Amygdala (tissue), 56 donors: ENCODE measurements around the gene AGPAT3.

Source experiments
- DNase-seq, 56 donors: peaks; one replicate each; lab custom pipeline; 2025; lab: John Stamatoyannopoulos, UW

The AGPAT3 gene

GRCh38 chr21:44035244-44035643, 170.2 kb downstream of the AGPAT3 start:
- no peak for DNase-seq
